ENCODE data around the gene LILRA5. TPM values are rescaled to one million over a fixed set of nuclear protein-coding genes. Genes with fewer than 3 reads are reported as not detected.

The LILRA5 gene
- total and polyA plus RNA-seq, 2 donors (not counting 1 experiment from before 2014, with no cell fraction given): 1.8 TPM; not detected in 1

DNA sequence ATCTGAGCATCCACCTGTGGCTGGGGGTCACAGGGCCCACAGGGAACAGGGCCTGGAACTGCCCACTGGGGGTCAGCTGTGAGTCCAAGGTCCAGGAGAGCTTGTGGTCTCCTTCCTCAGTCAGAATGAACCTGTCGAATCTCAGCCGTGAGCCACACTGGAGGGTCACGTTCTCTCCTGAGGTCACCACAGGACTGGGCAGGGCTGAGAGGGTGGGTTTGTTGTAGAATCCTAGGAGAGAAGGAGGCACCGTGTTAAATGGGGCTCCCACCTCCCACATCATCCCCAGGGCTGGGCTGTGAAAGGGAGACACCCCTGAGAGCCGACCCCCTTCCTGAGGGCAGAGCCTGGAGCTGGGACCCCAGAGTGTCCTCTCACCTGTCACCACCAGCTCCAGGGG is 1.5 kb downstream of the LILRA5 start:
- intact Hi-C loops (cut with micrococcal nuclease): no loop called here
- Mint-ChIP-seq H3K27ac (no peak overlapping the region), H3K27me3 (peaks cover 45% of the 10 kb centered on the region), H3K9me3 (ENCODE audit: insufficient read depth) (no peaks in the 10 kb centered on the region), H3K4me1 (peaks cover 12% of the 10 kb centered on the region), H3K4me3 (no peak overlapping the region)
- WGBS (ENCODE audit: insufficient coverage): no CpG with 5 or more reads among the region's 5 CpGs
- ChIA-PET POLR2A (no interaction called here), CTCF (interaction anchor here (0.8 kb wide), 1 partner anchor 14 kb away, joined by 3 read pairs; no protein-coding TSS in a partner anchor)
- Histone ChIP-seq H3K9ac (ENCODE audit: low read length) (no peak overlapping the region), H4K20me1 (ENCODE audit: control insufficient read depth, insufficient read depth, low read length, poor library complexity, severe bottlenecking) (no peaks in the 10 kb centered on the region), H2AFZ (ENCODE audit: insufficient read depth, low read depth, low read length, poor library complexity, severe bottlenecking) (no peak overlapping the region), H3K27me3 (replicated peaks in 1 of 4; ENCODE audit: control extremely low read depth in 1 of 4, control insufficient read depth in 3 of 4, insufficient read depth in 4 of 4, low read length in 3 of 4) (peaks cover 0 to 49% (median 25%) of the 10 kb centered on the region in 4 experiments), H3K79me2 (ENCODE audit: control insufficient read depth, insufficient read depth, low read length) (no peaks in the 10 kb centered on the region), H3K4me1 (ENCODE audit: control insufficient read depth in 2 of 2, insufficient read depth in 2 of 2, low read length in 2 of 2) (peaks cover 11 to 13% of the 10 kb centered on the region in 2 donors), H3K4me3 (ENCODE audit: control extremely low read depth in 1 of 5, extremely low read depth in 1 of 5, insufficient read depth in 1 of 5, low read depth in 2 of 5, low read length in 4 of 5) (no peak overlapping the region), H3K4me2 (replicated peaks; ENCODE audit: low read depth, low read length, poor library complexity, severe bottlenecking) (no peak overlapping the region), H3K9me3 (ENCODE audit: control extremely low read depth in 1 of 3, control insufficient read depth in 2 of 3, insufficient read depth in 1 of 3, low read length in 2 of 3) (no peaks in the 10 kb centered on the region), H3K36me3 (replicated peaks in 1 of 2; ENCODE audit: control extremely low read depth in 1 of 2, control insufficient read depth in 1 of 2, extremely low read depth in 1 of 2, insufficient read depth in 2 of 2, low read length in 1 of 2) (no peaks in the 10 kb centered on the region), H3K27ac (ENCODE audit: low read length in 2 of 2) (no peak overlapping the region)
- DNase-seq (no peak), ATAC-seq (ENCODE audit: low read depth) (no peak)
- TF ChIP-seq EZH2 (IDR thresholded peaks at IDR 0.05; ENCODE audit: borderline replicate concordance, insufficient read depth, low read depth, low read length, poor library complexity, severe bottlenecking): no peak
- TF ChIP-seq, protein P1, sequence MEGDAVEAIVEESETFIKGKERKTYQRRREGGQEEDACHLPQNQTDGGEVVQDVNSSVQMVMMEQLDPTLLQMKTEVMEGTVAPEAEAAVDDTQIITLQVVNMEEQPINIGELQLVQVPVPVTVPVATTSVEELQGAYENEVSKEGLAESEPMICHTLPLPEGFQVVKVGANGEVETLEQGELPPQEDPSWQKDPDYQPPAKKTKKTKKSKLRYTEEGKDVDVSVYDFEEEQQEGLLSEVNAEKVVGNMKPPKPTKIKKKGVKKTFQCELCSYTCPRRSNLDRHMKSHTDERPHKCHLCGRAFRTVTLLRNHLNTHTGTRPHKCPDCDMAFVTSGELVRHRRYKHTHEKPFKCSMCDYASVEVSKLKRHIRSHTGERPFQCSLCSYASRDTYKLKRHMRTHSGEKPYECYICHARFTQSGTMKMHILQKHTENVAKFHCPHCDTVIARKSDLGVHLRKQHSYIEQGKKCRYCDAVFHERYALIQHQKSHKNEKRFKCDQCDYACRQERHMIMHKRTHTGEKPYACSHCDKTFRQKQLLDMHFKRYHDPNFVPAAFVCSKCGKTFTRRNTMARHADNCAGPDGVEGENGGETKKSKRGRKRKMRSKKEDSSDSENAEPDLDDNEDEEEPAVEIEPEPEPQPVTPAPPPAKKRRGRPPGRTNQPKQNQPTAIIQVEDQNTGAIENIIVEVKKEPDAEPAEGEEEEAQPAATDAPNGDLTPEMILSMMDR (IDR thresholded peaks at IDR 0.05): no peak

DNA sequence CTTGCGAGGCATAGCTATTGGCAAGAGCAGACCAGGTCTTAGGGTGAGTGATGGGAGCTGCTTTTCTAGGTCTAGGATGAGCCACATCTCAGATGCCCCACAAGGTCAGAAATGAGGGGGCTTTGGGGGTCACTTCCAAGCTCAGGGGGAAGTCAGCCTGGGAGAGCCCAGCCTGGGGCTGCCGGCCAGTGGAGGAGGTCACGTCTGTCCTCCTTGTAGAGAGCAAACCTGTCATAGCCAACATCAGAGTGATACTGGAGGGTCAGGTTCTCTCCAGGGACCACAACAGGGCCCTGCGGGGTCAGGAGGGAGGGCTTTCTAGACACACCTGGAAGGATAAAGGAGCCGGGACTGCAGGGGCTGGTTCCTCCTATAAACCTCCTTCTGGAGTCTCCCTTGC is 2.4 kb downstream of the LILRA5 start:
- Histone ChIP-seq H3K9ac (ENCODE audit: low read length) (no peak overlapping the region), H3K4me3 (ENCODE audit: control extremely low read depth in 1 of 5, extremely low read depth in 1 of 5, insufficient read depth in 1 of 5, low read depth in 2 of 5, low read length in 4 of 5) (no peak overlapping the region), H3K4me1 (ENCODE audit: control insufficient read depth in 2 of 2, insufficient read depth in 2 of 2, low read length in 2 of 2) (peaks cover 11 to 13% of the 10 kb centered on the region in 2 donors), H3K79me2 (ENCODE audit: control insufficient read depth, insufficient read depth, low read length) (no peaks in the 10 kb centered on the region), H3K9me3 (ENCODE audit: control extremely low read depth in 1 of 3, control insufficient read depth in 2 of 3, insufficient read depth in 1 of 3, low read length in 2 of 3) (no peaks in the 10 kb centered on the region), H3K27ac (ENCODE audit: low read length in 2 of 2) (no peak overlapping the region), H4K20me1 (ENCODE audit: control insufficient read depth, insufficient read depth, low read length, poor library complexity, severe bottlenecking) (no peaks in the 10 kb centered on the region), H3K27me3 (replicated peaks in 1 of 4; ENCODE audit: control extremely low read depth in 1 of 4, control insufficient read depth in 3 of 4, insufficient read depth in 4 of 4, low read length in 3 of 4) (peaks cover 0 to 50% (median 25%) of the 10 kb centered on the region in 4 experiments), H3K36me3 (replicated peaks in 1 of 2; ENCODE audit: control extremely low read depth in 1 of 2, control insufficient read depth in 1 of 2, extremely low read depth in 1 of 2, insufficient read depth in 2 of 2, low read length in 1 of 2) (no peaks in the 10 kb centered on the region), H2AFZ (ENCODE audit: insufficient read depth, low read depth, low read length, poor library complexity, severe bottlenecking) (no peak overlapping the region), H3K4me2 (replicated peaks; ENCODE audit: low read depth, low read length, poor library complexity, severe bottlenecking) (no peak overlapping the region)
- no peak for ATAC-seq (ENCODE audit: low read depth)
- Mint-ChIP-seq H3K4me3 (no peak overlapping the region), H3K4me1 (peaks cover 12% of the 10 kb centered on the region), H3K27ac (no peak overlapping the region), H3K27me3 (peaks cover 42% of the 10 kb centered on the region), H3K9me3 (ENCODE audit: insufficient read depth) (no peaks in the 10 kb centered on the region)
- TF ChIP-seq EZH2 (IDR thresholded peaks at IDR 0.05; ENCODE audit: borderline replicate concordance, insufficient read depth, low read depth, low read length, poor library complexity, severe bottlenecking): no peak
- TF ChIP-seq, protein P1 (IDR thresholded peaks at IDR 0.05): no peak
- ChIA-PET CTCF (interaction anchor here (0.8 kb wide), 1 partner anchor 15 kb away, joined by 3 read pairs; no protein-coding TSS in a partner anchor), POLR2A (no interaction called here)
- intact Hi-C loops (cut with micrococcal nuclease): no loop called here
- no peak for DNase-seq
- 93% methylated on average over 4 of the region's 5 CpGs for WGBS (ENCODE audit: insufficient coverage)
